AG10803 (cell line): Measurements from ENCODE around the gene MACROH2A1.

Source experiments
- DNase-seq: peaks from one replicate; pipeline ENCODE4 v3.0.0; 2010; ENCODE audit warnings: low read depth
- H3K4me3 ChIP-seq: 2 replicates; pipeline ENCODE4 v1.5.1; 2011; ENCODE audit warnings: mild to moderate bottlenecking, low read length, control low read depth
- TF ChIP-seq, protein P1 (sequence below): conservative IDR thresholded peaks from 2 replicates; pipeline ENCODE4 v1.5.1; 2011; ENCODE audit warnings: mild to moderate bottlenecking, low read length, control low read depth, inconsistent platforms

MACROH2A1 gene

DNA sequence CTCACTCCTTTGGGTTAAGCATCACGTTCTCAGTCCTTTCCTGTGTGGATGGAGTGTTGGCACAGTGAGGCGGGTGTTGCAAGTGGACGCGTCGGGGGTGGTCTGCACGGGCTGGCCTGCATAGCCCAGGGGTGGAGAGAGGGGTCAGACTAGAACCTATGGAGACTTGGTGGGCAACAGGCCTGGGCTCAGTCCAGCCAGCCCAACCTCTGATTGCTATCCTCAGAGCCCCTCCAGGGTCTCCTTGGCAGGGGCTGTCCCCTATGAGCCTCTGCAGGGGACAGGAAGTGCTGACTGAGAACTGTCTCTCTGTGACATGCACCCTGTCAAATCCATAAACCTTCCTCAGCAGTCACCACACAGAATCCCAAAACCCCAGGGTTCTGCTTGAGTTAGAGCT lies 45.9 kb upstream of the MACROH2A1 start:
- no peak overlapping the region for H3K4me3 ChIP-seq
- no peak for DNase-seq
- TF ChIP-seq, protein P1, sequence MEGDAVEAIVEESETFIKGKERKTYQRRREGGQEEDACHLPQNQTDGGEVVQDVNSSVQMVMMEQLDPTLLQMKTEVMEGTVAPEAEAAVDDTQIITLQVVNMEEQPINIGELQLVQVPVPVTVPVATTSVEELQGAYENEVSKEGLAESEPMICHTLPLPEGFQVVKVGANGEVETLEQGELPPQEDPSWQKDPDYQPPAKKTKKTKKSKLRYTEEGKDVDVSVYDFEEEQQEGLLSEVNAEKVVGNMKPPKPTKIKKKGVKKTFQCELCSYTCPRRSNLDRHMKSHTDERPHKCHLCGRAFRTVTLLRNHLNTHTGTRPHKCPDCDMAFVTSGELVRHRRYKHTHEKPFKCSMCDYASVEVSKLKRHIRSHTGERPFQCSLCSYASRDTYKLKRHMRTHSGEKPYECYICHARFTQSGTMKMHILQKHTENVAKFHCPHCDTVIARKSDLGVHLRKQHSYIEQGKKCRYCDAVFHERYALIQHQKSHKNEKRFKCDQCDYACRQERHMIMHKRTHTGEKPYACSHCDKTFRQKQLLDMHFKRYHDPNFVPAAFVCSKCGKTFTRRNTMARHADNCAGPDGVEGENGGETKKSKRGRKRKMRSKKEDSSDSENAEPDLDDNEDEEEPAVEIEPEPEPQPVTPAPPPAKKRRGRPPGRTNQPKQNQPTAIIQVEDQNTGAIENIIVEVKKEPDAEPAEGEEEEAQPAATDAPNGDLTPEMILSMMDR, result no peak

DNA sequence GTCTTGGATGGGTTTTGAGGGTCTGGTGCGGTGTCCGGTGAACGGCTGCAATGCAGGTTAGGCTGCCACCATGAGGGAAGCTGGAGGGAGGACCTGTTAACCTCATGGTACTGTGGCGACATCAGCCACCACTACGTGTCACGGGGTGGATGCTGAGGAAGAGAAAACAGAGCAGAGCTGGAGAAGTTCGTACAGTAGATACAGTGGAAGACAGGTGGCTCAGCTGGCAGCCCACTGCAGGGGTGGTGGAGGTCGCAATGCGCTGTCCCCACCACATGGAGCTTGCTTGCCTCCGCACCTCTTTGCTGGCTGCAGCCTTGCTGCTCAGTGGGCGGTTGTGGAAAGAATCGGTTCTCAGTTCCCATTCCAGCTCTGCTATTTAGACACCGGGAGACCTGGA lies 45.3 kb upstream of the MACROH2A1 start:
- TF ChIP-seq, protein P1, result no peak
- DNase-seq, result no peak
- H3K4me3 ChIP-seq, result no peak overlapping the region

DNA sequence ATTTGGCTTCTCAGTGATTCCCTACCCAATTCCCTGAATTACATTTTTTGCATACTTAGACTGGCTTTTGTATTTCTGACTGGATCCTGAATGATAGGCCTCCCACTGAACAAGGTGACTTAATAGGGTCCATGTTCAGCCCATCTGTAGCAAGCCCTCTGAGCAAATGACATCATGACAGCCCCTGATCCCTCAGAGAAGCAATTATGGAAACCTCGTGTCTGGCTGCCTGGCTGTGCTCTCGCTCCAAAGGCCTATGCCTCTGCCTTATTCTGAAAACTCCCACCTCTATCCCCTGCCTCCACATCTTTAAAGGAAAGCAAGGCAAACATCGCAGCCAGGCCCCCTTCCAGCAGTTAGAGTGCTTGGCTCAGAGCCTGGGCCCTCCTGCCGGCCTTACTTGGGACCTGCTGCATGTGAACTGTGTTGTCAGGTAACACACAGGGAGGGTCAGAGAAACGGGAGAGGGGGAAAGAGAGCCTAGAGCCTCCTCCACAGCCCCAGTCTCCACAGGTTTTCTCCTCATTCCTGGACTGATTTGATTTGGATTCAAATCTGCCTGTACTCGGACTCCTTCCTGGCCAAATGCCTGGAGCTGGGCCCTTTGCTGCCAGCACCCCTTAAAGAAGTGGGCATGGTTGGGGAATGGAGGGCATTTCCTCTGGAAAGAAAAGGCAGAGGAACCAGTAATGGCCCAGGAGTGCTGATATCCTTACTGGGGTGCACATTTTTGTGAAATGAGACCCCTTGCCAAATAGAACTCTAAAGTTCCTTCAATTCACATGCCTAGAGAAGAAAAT lies 44.3 kb upstream of the MACROH2A1 start:
- TF ChIP-seq, protein P1, result no peak
- no peak overlapping the region for H3K4me3 ChIP-seq
- DNase-seq, result no peak

DNA sequence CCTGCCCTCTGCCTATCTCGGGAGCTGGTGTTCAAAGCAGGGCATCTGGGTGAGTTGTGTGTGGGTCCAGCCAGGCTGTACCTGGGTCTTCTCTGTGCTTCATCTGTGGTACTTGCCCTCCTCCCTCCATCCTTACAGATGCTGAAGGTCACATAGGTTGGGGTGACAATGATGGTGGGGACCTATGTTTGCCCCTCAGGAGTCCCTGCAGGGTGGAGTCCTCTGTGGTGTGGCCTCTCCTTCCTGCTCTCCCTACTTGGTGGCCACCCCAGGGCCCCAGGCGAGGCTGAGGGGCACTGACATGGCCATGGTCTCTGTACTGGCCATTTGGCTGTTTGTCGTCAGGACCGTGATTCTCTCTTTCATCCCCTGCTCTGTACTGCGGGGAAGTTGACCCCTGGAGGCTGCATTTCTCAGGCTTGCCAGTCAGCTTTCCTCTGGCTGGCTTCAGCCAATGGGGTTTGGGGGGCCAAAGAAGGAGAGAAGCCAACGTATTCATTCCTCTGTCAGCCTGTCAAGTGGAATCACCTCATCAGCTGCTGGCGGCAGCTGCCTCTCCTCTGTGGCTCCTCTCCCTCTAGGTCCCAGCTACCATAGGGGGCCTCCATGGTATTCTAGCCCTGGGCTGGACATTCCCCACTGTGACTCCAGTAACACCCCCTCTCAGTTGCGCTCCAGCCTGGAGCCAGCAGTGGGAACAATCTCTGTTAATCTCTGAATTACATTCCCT lies 43.6 kb upstream of the MACROH2A1 start:
- DNase-seq, result no peak
- TF ChIP-seq, protein P1, result no peak

DNA sequence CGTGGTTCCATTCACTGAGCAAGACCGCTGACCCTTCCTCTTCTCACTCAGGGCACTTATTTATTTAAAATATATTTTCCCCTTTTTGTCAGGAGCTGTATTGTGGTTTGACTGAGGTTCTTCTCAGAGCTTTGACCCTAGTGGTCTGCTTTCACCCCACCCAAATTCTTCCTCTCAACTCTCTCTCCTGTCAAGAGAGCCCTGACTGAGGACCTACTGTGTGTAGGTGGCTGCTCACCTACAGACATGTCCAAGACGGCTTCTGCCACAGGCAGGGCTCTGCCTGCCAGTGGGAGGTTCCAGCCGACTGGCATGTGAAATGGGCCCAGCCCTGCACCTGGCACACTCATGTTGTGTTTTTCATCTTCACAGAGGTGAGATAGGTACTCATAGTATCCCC lies 42.9 kb upstream of the MACROH2A1 start:
- DNase-seq, result no peak
- TF ChIP-seq, protein P1, result no peak
- H3K4me3 ChIP-seq, result no peak overlapping the region

More for the DNA sequence above, 43.6 kb upstream of the MACROH2A1 start:
- no peak overlapping the region for H3K4me3 ChIP-seq

DNA sequence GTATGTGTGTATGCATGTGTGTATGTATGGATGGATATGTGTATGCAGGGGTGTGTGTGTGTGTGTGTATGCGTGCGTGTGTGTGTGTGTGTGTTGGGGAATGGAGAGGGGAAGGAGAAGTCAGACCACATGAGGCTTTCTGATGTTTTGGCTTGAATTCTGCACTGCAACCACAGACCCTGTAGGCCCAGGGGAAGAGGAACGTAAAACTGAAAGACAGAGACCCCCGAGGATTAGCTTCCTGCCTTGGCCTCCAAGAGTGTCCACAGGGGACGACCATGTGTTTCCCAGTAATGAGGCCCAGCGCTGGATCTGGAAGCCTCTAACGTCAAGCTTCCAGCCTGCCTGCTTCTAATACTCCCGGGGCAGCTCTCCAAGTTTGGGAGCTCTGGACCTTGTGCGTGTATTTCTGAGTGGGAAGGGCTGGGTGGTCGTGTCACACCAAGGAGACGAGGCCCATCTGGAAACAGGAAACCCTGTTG lies 42.4 kb upstream of the MACROH2A1 start:
- TF ChIP-seq, protein P1, result no peak
- H3K4me3 ChIP-seq, result no peak overlapping the region
- DNase-seq, result no peak
